HCT116 (cell line): Measurements from ENCODE around the gene PRR3. TPM values are rescaled to one million over a fixed set of nuclear protein-coding genes. Genes with fewer than 3 reads are reported as not detected.
A peak's percentile ranks its signal among the peaks of the same experiment; 100 is the strongest.

Source experiments
- ATAC-seq: fragments of 200-7000 bp; cut with Tn5 transposase; 2 replicates; pipeline ENCODE4 v1.9.1; 2020; ENCODE audit warnings: mild to moderate bottlenecking, moderate library complexity
- BruUV-seq: library from RNA; stranded (reverse); fragments of 400-500 nt; replicated peaks from 2 replicates; lab custom pipeline; 2021; lab: Mats Ljungman, UMichigan
- CTCF ChIA-PET: fragments of 300-600 bp; sonication (Branson Sonifier 250); formaldehyde crosslinking; loops from one replicate; lab custom pipeline; 2021; ENCODE audit warnings: antibody characterized with exemption; lab: Charles Lee
- POLR2A ChIA-PET: fragments of 300-600, 350-600 bp; sonication (Branson Sonifier 250); formaldehyde crosslinking; loops from one replicate; lab custom pipeline; 2021; ENCODE audit warnings: antibody characterized with exemption; lab: Charles Lee
- RAD21 ChIA-PET, 2 experiments: fragments of 300-600 bp; sonication (Branson Sonifier 250); formaldehyde crosslinking; loops; one replicate each; lab custom pipeline; 2023; ENCODE audit warnings: low total read pairs in 2 of 2; ENCODE audit not compliant: uncharacterized antibody in 2 of 2, unreplicated experiment in 2 of 2, low non-redundant PET in 1 of 2; lab: Charles Lee
- DNase-seq: peaks from one replicate; pipeline ENCODE4 v3.0.0-alpha.2; 2010; ENCODE audit warnings: low read depth, low spot score
- H2AFZ ChIP-seq: fragments of 200-600 bp; shearing (Covaris generic), sonication (generic); 2 replicates; pipeline ENCODE4 v1.6.1; 2017; ENCODE audit warnings: low read depth, mixed run types, mixed read lengths, antibody characterized with exemption, low read length; ENCODE audit not compliant: poor library complexity, severe bottlenecking
- H3K27ac ChIP-seq: 2 replicates; pipeline ENCODE4 v1.5.1; 2012; ENCODE audit warnings: low read depth, low read length
- H3K27me3 ChIP-seq: fragments of 200-600 bp; sonication (generic); 2 replicates; pipeline ENCODE4 v1.6.1; 2016; ENCODE audit warnings: mixed run types, low read length, mixed read lengths; ENCODE audit not compliant: insufficient read depth
- H3K36me3 ChIP-seq, 2 experiments: fragments of 200-500 bp in 1 of 2; fragments of 200-600 bp in 1 of 2; sonication (Bioruptor generic) in 1 of 2; sonication (generic) in 1 of 2; 2 replicates each; pipeline versions ENCODE4 v1.5.1 to v1.6.1; 2014 to 2016; ENCODE audit warnings: low read length in 2 of 2, inconsistent platforms in 1 of 2, mixed read lengths in 1 of 2, mixed run types in 1 of 2; ENCODE audit not compliant: insufficient read depth in 2 of 2, control insufficient read depth in 1 of 2
- H3K4me1 ChIP-seq, 2 experiments: fragments of 200-600 bp in 1 of 2; sonication (generic) in 1 of 2; 2 replicates each; pipeline versions ENCODE4 v1.5.1 to v1.6.1; 2012 to 2017; ENCODE audit warnings: low read length in 2 of 2, inconsistent platforms in 1 of 2, mild to moderate bottlenecking in 1 of 2, mixed read lengths in 1 of 2, mixed run types in 1 of 2, moderate library complexity in 1 of 2; ENCODE audit not compliant: insufficient read depth in 2 of 2, control insufficient read depth in 1 of 2
- H3K4me2 ChIP-seq: fragments of 200-600 bp; sonication (generic); 2 replicates; pipeline ENCODE4 v1.6.1; 2017; ENCODE audit warnings: mixed run types, low read length, mixed read lengths
- H3K4me3 ChIP-seq, 2 experiments: fragments of 200-600 bp in 1 of 2; sonication (generic) in 1 of 2; replicated peaks in 1 of 2; 2 replicates each; pipeline ENCODE4 v1.5.1; 2011 to 2016; ENCODE audit warnings: low read length in 2 of 2, control low read depth in 1 of 2, low read depth in 1 of 2, mild to moderate bottlenecking in 1 of 2, mixed read lengths in 1 of 2, mixed run types in 1 of 2
- H3K79me2 ChIP-seq: fragments of 200-600 bp; sonication (generic); 2 replicates; pipeline ENCODE4 v1.6.1; 2017; ENCODE audit warnings: mild to moderate bottlenecking, mixed run types, low read length, moderate library complexity, mixed read lengths; ENCODE audit not compliant: insufficient read depth
- H3K9ac ChIP-seq: fragments of 200-600 bp; sonication (generic); 2 replicates; pipeline ENCODE4 v1.6.1; 2016; ENCODE audit warnings: low read length, mixed read lengths
- H3K9me2 ChIP-seq: fragments of 200-600 bp; sonication (generic), shearing (Covaris generic); 2 replicates; pipeline ENCODE4 v1.6.1; 2017; ENCODE audit warnings: mixed run types, mild to moderate bottlenecking, moderate library complexity; ENCODE audit not compliant: insufficient read depth
- H3K9me3 ChIP-seq, 2 experiments: fragments of 200-500 bp in 1 of 2; fragments of 200-600 bp in 1 of 2; sonication (Bioruptor generic) in 1 of 2; sonication (generic) in 1 of 2; 2 replicates each; pipeline ENCODE4 v1.6.1; 2014 to 2017; ENCODE audit warnings: low read length in 2 of 2, mixed read lengths in 2 of 2, inconsistent platforms in 1 of 2, low read depth in 1 of 2, mild to moderate bottlenecking in 1 of 2, mixed run types in 1 of 2, moderate library complexity in 1 of 2; ENCODE audit not compliant: control insufficient read depth in 1 of 2, insufficient read depth in 1 of 2
- H4K20me1 ChIP-seq: fragments of 200-600 bp; sonication (generic), shearing (Covaris generic); 2 replicates; pipeline ENCODE4 v1.6.1; 2017; ENCODE audit warnings: mixed run types, mild to moderate bottlenecking, moderate library complexity; ENCODE audit not compliant: insufficient read depth
- EGR1 ChIP-seq: IDR thresholded peaks from 2 replicates; pipeline ENCODE4 v1.6.1; 2012; ENCODE audit warnings: low read depth
- FOSL1 ChIP-seq: IDR thresholded peaks from 2 replicates; pipeline ENCODE4 v1.6.1; 2012; ENCODE audit warnings: low read depth
- POLR2A ChIP-seq: IDR thresholded peaks from 2 replicates; pipeline ENCODE4 v1.7.0; 2011; ENCODE audit warnings: borderline replicate concordance; ENCODE audit not compliant: insufficient read depth, insufficient read length; ENCODE audit errors: extremely low read depth
- RAD21 ChIP-seq: IDR thresholded peaks from 2 replicates; pipeline ENCODE4 v1.6.1; 2012; ENCODE audit warnings: low read depth, mild to moderate bottlenecking
- SIN3A ChIP-seq: IDR thresholded peaks from 2 replicates; pipeline ENCODE4 v1.6.1; 2012; ENCODE audit warnings: low read depth
- SP1 ChIP-seq: IDR thresholded peaks from 2 replicates; pipeline ENCODE4 v1.6.1; 2012; ENCODE audit warnings: low read depth
- intact Hi-C: fragments of 100-400 bp; cut with micrococcal nuclease; formaldehyde crosslinking; loops from 2 replicates; pipeline ENCODE4 v1.10.0; 2022
- total RNA-seq: library from RNA; stranded (reverse); gene quantifications from one replicate; pipeline ENCODE4 v1.2.1, GENCODE V29; 2021; ENCODE audit not compliant: unreplicated experiment
- TF ChIP-seq, protein P1 (sequence below), 3 experiments: fragments of 200-600 bp in 1 of 3; sonication (generic) in 1 of 3; IDR thresholded peaks in 2 of 3; conservative IDR thresholded peaks in 1 of 3; 2 replicates each; pipeline ENCODE4 v1.5.1; 2012 to 2017; ENCODE audit warnings: low read depth in 2 of 3, low read length in 2 of 3, antibody characterized with exemption in 1 of 3, borderline replicate concordance in 1 of 3, control low read depth in 1 of 3, mild to moderate bottlenecking in 1 of 3, mixed read lengths in 1 of 3, mixed run types in 1 of 3, moderate library complexity in 1 of 3; ENCODE audit not compliant: insufficient read depth in 1 of 3
- TF ChIP-seq, protein P2 (sequence below): IDR thresholded peaks from 2 replicates; pipeline ENCODE4 v1.6.1; 2011; ENCODE audit warnings: mild to moderate bottlenecking, low read length, moderate library complexity; ENCODE audit not compliant: insufficient replicate concordance; ENCODE audit errors: extremely low read depth

Gene PRR3
- total RNA-seq, 1 experiment from 2014 or later: 16.7 TPM

GRCh38 chr6:30548375-30548774, 8.7 kb upstream of the PRR3 start (continued):
- TF ChIP-seq EGR1: no peak
- TF ChIP-seq RAD21: no peak

DNA sequence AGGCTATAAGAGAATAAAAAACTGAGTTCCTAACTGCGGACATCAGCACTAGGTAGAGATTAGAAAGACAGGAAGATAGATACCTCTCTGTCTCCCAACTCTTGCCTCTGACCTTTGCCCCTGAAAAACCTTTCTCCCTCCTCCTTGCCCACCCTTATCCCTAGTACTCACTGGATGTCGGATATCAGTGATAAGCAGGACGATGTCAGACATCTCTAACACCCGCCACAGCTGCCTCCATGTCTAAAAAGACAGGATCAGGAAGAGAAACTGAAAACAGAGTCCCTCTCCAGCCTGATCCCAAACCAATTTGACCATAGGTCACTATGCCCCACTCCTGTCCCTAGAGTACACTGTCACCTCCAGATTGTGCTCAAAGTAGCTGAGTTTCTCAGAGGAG, 2.7 kb upstream of the PRR3 start:
- ChIA-PET POLR2A (interaction anchor here (0.6 kb wide), 1 partner anchor 27 kb away, joined by 3 read pairs; no protein-coding TSS in a partner anchor), RAD21 (no interaction called here), CTCF (interaction anchor here (3.5 to 4.7 kb wide), 2 partner anchors 9 to 13 kb away, joined by 13 to 25 read pairs; no protein-coding TSS in a partner anchor)
- ATAC-seq (no peak), DNase-seq (no peak)
- peaks cover 22 to 37% of the 10 kb centered on the region in 2 experiments for H3K36me3 ChIP-seq
- no peaks in the 10 kb centered on the region for H3K27me3 ChIP-seq
- H3K4me1 ChIP-seq: peaks cover 10 to 23% of the 10 kb centered on the region in 2 experiments; a peak in 3 of 4 replicates
- peak overlapping the region; percentile 91 for H3K4me2 ChIP-seq
- peak overlapping the region in 1 of 2 experiments; percentile 95; a peak in 1 of 4 replicates for H3K4me3 ChIP-seq
- no peaks in the 10 kb centered on the region for H4K20me1 ChIP-seq
- no peak overlapping the region for H2AFZ ChIP-seq
- H3K27ac ChIP-seq: peak overlapping the region; percentile 96; the same call in 1 of the 2 replicates
- peaks cover 45% of the 10 kb centered on the region for H3K79me2 ChIP-seq
- H3K9ac ChIP-seq: 0 out of 2 replicates have a peak overlapping the region, but pooled peaks have one; percentile 98
- no peaks in the 10 kb centered on the region for H3K9me2 ChIP-seq
- no peaks in the 10 kb centered on the region for H3K9me3 ChIP-seq
- intact Hi-C loops: no loop called here
- BruUV-seq: no TSS peak
- no peak for TF ChIP-seq SP1
- TF ChIP-seq RAD21: no peak
- TF ChIP-seq SIN3A: no peak
- TF ChIP-seq, protein P1, sequence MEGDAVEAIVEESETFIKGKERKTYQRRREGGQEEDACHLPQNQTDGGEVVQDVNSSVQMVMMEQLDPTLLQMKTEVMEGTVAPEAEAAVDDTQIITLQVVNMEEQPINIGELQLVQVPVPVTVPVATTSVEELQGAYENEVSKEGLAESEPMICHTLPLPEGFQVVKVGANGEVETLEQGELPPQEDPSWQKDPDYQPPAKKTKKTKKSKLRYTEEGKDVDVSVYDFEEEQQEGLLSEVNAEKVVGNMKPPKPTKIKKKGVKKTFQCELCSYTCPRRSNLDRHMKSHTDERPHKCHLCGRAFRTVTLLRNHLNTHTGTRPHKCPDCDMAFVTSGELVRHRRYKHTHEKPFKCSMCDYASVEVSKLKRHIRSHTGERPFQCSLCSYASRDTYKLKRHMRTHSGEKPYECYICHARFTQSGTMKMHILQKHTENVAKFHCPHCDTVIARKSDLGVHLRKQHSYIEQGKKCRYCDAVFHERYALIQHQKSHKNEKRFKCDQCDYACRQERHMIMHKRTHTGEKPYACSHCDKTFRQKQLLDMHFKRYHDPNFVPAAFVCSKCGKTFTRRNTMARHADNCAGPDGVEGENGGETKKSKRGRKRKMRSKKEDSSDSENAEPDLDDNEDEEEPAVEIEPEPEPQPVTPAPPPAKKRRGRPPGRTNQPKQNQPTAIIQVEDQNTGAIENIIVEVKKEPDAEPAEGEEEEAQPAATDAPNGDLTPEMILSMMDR (IDR thresholded peaks at IDR 0.05 in 2 of 3, conservative IDR thresholded peaks at IDR 0.05 in 1 of 3; ENCODE audit: borderline replicate concordance in 1 of 3, insufficient read depth in 1 of 3, low read depth in 2 of 3, low read length in 2 of 3): no peak
- TF ChIP-seq, protein P2, sequence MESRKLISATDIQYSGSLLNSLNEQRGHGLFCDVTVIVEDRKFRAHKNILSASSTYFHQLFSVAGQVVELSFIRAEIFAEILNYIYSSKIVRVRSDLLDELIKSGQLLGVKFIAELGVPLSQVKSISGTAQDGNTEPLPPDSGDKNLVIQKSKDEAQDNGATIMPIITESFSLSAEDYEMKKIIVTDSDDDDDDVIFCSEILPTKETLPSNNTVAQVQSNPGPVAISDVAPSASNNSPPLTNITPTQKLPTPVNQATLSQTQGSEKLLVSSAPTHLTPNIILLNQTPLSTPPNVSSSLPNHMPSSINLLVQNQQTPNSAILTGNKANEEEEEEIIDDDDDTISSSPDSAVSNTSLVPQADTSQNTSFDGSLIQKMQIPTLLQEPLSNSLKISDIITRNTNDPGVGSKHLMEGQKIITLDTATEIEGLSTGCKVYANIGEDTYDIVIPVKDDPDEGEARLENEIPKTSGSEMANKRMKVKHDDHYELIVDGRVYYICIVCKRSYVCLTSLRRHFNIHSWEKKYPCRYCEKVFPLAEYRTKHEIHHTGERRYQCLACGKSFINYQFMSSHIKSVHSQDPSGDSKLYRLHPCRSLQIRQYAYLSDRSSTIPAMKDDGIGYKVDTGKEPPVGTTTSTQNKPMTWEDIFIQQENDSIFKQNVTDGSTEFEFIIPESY: no peak
- no peak for TF ChIP-seq FOSL1
- TF ChIP-seq POLR2A: no peak
- TF ChIP-seq, all 23 proteins: peak for 0
